KMS-11 (cell line): Measurements from ENCODE around the gene RAI1.

Experiments used
- H2AFZ ChIP-seq: fragments of 200-600 bp; sonication (generic); 2 replicates; pipeline ENCODE4 v1.6.1; 2016; ENCODE audit warnings: antibody characterized with exemption, mixed run types, low read depth
- H3K27ac ChIP-seq: fragments of 200-600 bp; sonication (generic); 2 replicates; pipeline ENCODE4 v1.6.1; 2016; ENCODE audit warnings: mild to moderate bottlenecking, mixed run types
- H3K27me3 ChIP-seq: fragments of 200-600 bp; sonication (generic); 2 replicates; pipeline ENCODE4 v1.6.1; 2017; ENCODE audit warnings: mild to moderate bottlenecking, low read depth, mixed run types, moderate library complexity; ENCODE audit not compliant: insufficient read depth
- H3K36me3 ChIP-seq: fragments of 200-600 bp; sonication (generic); 2 replicates; pipeline ENCODE4 v1.6.1; 2017; ENCODE audit warnings: mild to moderate bottlenecking, mixed run types; ENCODE audit not compliant: insufficient read depth
- H3K4me1 ChIP-seq: fragments of 200-600 bp; sonication (generic); 2 replicates; pipeline ENCODE4 v1.6.1; 2016; ENCODE audit warnings: mild to moderate bottlenecking, low read depth, mixed run types; ENCODE audit not compliant: poor library complexity, severe bottlenecking
- H3K4me2 ChIP-seq: fragments of 200-600 bp; sonication (generic); 2 replicates; pipeline ENCODE4 v1.7.0; 2016; ENCODE audit warnings: mild to moderate bottlenecking, mixed run types
- H3K4me3 ChIP-seq: fragments of 200-600 bp; sonication (generic); IDR thresholded peaks from 2 replicates; pipeline ENCODE4 v1.6.1; 2017; ENCODE audit warnings: low read depth, low read length, mixed read lengths; ENCODE audit not compliant: insufficient read depth
- H3K79me2 ChIP-seq: fragments of 200-600 bp; sonication (generic); 2 replicates; pipeline ENCODE4 v1.6.1; 2016; ENCODE audit warnings: low read depth, mixed run types; ENCODE audit not compliant: insufficient read depth
- H3K9ac ChIP-seq: fragments of 200-600 bp; sonication (generic); 2 replicates; pipeline ENCODE4 v1.6.1; 2016; ENCODE audit warnings: mild to moderate bottlenecking, mixed run types
- H4K20me1 ChIP-seq: fragments of 200-600 bp; sonication (generic); 2 replicates; pipeline ENCODE4 v1.6.1; 2016; ENCODE audit warnings: mild to moderate bottlenecking, mixed run types; ENCODE audit not compliant: insufficient read depth
- TF ChIP-seq, protein P1 (sequence below): fragments of 200-600 bp; sonication (generic); conservative IDR thresholded peaks from 2 replicates; pipeline ENCODE4 v1.6.1; 2017; ENCODE audit warnings: low read depth, mild to moderate bottlenecking, antibody characterized with exemption, low read length, moderate library complexity, mixed read lengths

RAI1 gene

DNA sequence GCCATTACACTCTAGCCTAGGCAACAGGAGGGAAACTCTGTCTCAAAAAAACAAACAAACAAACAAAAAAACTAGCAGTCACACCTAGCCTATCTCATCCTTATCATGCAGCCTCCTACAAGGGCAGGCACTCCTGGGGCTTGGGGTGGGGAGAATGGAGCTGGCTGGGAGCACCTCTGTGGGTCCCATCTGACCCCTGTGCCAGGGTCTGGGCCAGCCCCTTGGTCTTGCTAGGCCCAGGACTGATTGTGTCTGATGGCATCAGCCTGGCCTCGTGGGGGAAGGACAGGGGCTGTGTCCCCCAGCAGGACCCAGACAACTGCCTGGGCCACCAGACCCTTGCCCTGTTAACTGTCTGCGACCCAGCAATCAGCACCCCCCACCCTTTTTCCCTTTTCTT is 105.7 kb downstream of the RAI1 start:
- H4K20me1 ChIP-seq = no peaks in the 10 kb centered on the region
- no peak overlapping the region for H3K4me2 ChIP-seq
- no peak overlapping the region for H3K9ac ChIP-seq
- no peaks in the 10 kb centered on the region for H3K27me3 ChIP-seq
- no peak overlapping the region for H3K27ac ChIP-seq
- H2AFZ ChIP-seq = no peak overlapping the region
- H3K79me2 ChIP-seq = no peaks in the 10 kb centered on the region; the same call in 1 of the 2 replicates
- TF ChIP-seq, protein P1, sequence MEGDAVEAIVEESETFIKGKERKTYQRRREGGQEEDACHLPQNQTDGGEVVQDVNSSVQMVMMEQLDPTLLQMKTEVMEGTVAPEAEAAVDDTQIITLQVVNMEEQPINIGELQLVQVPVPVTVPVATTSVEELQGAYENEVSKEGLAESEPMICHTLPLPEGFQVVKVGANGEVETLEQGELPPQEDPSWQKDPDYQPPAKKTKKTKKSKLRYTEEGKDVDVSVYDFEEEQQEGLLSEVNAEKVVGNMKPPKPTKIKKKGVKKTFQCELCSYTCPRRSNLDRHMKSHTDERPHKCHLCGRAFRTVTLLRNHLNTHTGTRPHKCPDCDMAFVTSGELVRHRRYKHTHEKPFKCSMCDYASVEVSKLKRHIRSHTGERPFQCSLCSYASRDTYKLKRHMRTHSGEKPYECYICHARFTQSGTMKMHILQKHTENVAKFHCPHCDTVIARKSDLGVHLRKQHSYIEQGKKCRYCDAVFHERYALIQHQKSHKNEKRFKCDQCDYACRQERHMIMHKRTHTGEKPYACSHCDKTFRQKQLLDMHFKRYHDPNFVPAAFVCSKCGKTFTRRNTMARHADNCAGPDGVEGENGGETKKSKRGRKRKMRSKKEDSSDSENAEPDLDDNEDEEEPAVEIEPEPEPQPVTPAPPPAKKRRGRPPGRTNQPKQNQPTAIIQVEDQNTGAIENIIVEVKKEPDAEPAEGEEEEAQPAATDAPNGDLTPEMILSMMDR = no peak
- H3K36me3 ChIP-seq = no peaks in the 10 kb centered on the region
- H3K4me3 ChIP-seq = no peak overlapping the region
- peaks cover 21% of the 10 kb centered on the region for H3K4me1 ChIP-seq

- Histone ChIP-seq H3K9ac (no peak overlapping the region), H3K4me3 (no peak overlapping the region), H3K27me3 (no peaks in the 10 kb centered on the region), H4K20me1 (no peaks in the 10 kb centered on the region), H3K4me1 (peaks cover 21% of the 10 kb centered on the region), H3K36me3 (no peaks in the 10 kb centered on the region), H3K27ac (no peak overlapping the region), H3K4me2 (no peak overlapping the region), H2AFZ (no peak overlapping the region), H3K79me2 (no peaks in the 10 kb centered on the region; the same call in 1 of the 2 replicates)
- TF ChIP-seq, protein P1 = no peak
These were observed 106.3 kb downstream of the RAI1 start for GRCh38 chr17:17787568-17787967.

DNA sequence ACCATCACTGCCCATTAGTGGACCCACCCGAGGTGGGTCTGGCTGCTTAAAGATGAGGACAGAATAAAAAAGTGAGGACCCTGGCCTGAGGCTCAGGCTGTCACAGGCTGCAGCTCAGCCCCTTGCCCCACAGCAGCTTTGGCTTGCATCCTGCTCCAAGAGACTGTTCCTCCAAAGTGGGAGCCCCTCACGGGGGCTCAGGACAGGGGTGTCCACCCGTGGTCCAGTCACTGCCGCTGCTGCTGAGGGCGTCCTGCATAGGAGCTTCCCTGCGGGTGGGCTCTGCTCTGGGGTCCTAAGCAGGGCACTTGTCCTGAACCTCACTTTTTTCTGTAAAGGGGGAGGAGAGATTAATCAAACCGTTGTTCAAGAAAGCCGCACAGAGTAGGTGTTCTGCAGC is 107.7 kb downstream of the RAI1 start:
- Histone ChIP-seq H3K9ac (no peak overlapping the region), H4K20me1 (no peaks in the 10 kb centered on the region), H3K4me3 (no peak overlapping the region), H3K4me2 (no peak overlapping the region), H3K79me2 (no peaks in the 10 kb centered on the region; the same call in 1 of the 2 replicates), H2AFZ (no peak overlapping the region), H3K4me1 (peaks cover 17% of the 10 kb centered on the region), H3K27me3 (no peaks in the 10 kb centered on the region), H3K36me3 (no peaks in the 10 kb centered on the region), H3K27ac (no peak overlapping the region)
- TF ChIP-seq, protein P1 = no peak

GRCh38 chr17:17789410-17789809 is 108.2 kb downstream of the RAI1 start:
- no peak overlapping the region for H3K9ac ChIP-seq

More at GRCh38 chr17:17789410-17789809, 108.2 kb downstream of the RAI1 start:
- Histone ChIP-seq H3K4me3 (no peak overlapping the region), H3K27me3 (no peaks in the 10 kb centered on the region), H3K4me2 (no peak overlapping the region), H3K36me3 (no peaks in the 10 kb centered on the region), H3K27ac (no peak overlapping the region), H3K79me2 (no peaks in the 10 kb centered on the region; the same call in 1 of the 2 replicates), H4K20me1 (no peaks in the 10 kb centered on the region), H3K4me1 (peaks cover 13% of the 10 kb centered on the region), H2AFZ (no peak overlapping the region)
- TF ChIP-seq, protein P1 = no peak
